Lower leg skin (tissue), 3 donors: Measurements from ENCODE around the gene PATL2.

Experiments used
- POLR2A ChIP-seq, 2 donors: fragments of 450-650 bp; IDR thresholded peaks; one replicate each; pipeline ENCODE4 v1.6.1; 2016 to 2017; ENCODE audit warnings: antibody characterized with exemption in 2 of 2, mild to moderate bottlenecking in 1 of 2, moderate library complexity in 1 of 2
- TF ChIP-seq, protein P1 (sequence below), 3 donors: fragments of 450-650 bp; IDR thresholded peaks; one replicate each; pipeline ENCODE4 v1.5.1; 2016; ENCODE audit warnings: antibody characterized with exemption in 3 of 3, mild to moderate bottlenecking in 3 of 3, moderate library complexity in 2 of 3

DNA sequence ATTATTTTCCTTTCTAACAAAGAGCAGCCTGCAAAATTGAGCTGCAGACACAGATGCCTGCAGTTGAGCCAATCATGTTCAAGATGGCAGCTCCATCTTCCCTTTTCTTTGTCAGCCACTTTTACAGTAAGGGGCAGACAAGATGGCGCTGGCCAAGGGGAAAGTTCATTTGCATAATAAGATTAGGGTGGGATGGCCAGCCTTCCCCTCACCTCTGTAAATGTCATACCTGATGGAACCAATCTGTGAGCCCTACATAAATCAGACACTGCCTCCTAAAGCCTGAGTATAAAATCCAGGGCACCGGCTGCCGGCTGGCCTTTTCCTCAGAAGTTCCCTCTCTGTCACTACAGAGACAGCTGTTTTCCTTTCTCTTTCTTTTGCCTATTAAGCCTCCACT lies 15.8 kb downstream of the PATL2 start:
- TF ChIP-seq, protein P1, sequence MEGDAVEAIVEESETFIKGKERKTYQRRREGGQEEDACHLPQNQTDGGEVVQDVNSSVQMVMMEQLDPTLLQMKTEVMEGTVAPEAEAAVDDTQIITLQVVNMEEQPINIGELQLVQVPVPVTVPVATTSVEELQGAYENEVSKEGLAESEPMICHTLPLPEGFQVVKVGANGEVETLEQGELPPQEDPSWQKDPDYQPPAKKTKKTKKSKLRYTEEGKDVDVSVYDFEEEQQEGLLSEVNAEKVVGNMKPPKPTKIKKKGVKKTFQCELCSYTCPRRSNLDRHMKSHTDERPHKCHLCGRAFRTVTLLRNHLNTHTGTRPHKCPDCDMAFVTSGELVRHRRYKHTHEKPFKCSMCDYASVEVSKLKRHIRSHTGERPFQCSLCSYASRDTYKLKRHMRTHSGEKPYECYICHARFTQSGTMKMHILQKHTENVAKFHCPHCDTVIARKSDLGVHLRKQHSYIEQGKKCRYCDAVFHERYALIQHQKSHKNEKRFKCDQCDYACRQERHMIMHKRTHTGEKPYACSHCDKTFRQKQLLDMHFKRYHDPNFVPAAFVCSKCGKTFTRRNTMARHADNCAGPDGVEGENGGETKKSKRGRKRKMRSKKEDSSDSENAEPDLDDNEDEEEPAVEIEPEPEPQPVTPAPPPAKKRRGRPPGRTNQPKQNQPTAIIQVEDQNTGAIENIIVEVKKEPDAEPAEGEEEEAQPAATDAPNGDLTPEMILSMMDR (IDR thresholded peaks at IDR 0.05) = no peak
- no peak for TF ChIP-seq POLR2A (IDR thresholded peaks at IDR 0.05)
